ENCODE measurements around the gene MMP13.
"Not testable (repeated sequence)": the region's sequence is repeated elsewhere in the genome, so short reads cannot be mapped to it uniquely, and the experiment has no call there.

Gene MMP13

DNA sequence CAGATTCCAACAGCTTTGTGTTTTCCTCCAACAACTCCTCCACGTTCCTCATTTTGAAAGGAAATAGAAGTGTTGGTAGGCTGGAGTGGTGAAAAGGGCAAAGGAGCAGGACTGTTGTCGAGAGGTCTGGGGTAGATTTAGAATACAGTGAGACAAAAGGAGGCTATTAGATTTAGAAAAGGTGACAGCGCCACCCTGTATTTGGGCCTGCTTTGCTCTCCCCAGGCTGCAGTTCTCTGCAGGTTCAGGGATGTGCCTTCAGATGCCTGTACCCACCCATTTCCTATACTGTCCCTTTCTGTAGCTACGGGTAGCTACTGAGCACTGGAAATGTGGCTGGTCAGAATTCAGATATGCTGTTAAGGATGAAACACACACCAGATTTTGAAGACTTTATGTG is 20.8 kb downstream of the MMP13 start:
- DNase-seq, result no peak

DNA sequence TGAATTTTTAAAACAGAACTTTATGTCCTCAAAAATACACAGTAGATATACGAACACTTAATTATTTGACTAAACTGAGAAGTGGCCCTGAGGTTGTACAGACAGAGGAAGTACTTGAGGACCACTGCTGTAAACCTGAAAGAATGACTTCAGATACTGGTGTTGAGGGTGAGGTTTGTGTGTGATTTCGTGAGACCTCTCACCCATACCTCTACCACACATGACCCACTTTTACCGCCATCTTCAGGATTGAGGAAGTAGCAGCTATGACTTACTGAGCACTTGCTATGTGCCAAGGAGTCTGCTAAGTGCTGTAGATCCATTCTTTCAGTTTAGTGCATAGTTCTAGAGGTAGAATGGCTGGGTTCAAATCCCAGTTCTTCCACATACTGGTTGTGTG is 21.9 kb downstream of the MMP13 start:
- DNase-seq, result no peak

DNA sequence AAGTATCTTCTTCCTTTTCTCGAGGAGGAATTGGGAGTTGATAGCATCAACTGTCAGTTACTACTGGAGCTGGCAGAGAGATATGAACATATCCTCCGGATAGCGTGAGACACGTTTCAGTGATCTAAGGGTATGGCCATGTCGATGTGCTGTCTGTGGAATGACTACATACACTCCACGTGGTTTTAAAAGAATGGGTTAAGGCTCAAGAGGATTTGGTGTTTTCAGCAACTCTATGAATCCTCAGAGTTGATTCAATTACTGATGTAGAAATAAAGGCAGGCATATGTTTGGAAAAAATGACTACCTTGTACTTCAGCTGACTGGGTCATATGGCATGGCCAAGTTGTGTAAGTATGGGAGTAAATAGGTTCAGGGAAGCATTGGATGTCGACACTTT is 22.9 kb downstream of the MMP13 start:
- DNase-seq, result no peak

DNA sequence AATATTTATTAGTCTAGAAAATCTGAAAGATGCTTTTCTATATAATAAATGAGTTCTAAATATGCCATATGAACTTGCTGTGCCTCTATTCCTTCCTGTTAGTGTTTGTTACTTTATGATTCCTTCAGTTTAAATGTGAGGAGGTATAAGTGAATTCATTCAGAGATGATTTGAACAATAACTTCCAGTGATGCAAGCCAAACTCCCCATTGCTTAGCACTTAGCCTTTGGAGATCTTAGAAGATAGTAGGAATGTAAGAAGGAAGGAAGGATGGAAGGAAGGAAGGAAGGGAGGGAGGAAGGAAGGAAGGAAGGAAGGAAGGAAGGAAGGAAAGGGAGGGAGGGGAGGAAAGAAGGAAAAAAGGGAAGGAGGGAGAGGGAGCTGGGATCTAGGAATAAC is 25.1 kb downstream of the MMP13 start:
- no peak for DNase-seq

DNA sequence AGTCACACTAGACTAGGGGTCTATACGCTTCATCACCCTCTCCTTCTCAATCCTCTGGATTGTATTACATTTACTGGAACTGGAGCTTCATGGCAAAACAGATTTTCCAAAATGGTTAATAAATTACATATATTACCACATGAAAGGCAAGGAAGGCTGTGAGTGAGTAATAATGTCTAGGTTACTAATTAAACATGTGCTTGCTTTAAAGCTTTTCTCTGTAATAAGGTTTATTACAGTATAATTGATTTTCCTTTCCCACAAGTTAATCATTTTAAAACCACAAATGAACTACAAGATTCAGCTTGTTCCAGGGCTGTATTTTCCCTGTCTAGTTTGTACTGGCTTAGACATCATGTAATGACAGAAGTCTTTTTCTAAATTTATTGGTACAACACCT is 25.6 kb downstream of the MMP13 start:
- DNase-seq, result no peak

DNA sequence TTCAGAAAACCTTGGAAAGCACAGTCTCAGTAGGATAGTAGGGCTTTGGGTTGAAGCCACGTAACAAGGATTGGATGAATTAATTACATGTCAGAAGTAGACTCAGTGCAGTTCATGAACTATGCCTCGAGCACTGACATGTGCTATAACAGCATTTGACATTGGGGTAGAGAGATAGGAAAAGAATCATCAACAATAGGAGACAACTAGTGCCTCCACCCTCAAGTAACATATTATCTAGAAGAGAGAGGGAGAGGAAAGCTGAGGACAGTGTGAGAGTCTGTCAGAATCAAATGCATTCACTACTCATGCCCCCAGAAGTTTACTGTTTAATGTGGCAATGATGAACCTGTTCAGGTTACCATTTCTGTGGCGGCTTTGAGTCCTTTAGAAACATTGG is 26.4 kb downstream of the MMP13 start:
- no peak for DNase-seq

DNA sequence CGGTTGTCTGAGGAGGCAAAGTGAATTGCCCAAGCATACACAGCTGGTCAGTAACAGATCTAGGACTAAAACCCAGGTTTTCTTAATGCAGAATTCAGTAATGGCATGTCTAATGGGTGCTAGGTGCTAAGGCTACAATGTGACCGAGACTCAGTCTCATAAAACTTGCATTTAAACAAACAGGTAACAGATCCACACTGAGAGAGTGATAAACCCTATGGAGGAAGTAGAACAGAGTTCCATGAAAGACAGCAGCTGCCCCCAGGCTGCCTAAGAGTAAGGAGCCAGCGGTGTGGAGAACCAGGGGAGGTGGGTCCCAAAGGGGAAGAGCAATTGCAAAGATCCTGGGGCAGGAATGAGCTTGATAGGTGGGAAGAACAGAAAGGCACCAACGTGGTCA is 27.3 kb downstream of the MMP13 start:
- no peak for DNase-seq

DNA sequence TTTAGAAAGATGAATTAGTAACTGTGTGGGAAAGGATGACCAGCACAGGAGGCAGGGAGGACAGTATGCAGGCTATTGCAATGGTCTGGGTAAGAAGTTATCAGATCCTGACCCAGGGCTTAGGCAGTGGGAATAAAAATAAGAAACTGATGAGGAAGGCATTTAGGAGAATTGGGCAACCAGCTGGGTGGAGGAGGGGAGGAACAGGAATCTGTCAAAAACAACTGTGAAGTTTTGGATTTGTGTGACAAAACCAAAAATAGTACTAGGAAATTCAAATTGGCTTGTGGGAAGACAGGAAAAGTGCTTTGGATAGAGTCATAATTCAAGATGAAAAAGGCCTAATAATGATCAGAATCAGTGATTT is 27.9 kb downstream of the MMP13 start:
- DNase-seq, result no peak

DNA sequence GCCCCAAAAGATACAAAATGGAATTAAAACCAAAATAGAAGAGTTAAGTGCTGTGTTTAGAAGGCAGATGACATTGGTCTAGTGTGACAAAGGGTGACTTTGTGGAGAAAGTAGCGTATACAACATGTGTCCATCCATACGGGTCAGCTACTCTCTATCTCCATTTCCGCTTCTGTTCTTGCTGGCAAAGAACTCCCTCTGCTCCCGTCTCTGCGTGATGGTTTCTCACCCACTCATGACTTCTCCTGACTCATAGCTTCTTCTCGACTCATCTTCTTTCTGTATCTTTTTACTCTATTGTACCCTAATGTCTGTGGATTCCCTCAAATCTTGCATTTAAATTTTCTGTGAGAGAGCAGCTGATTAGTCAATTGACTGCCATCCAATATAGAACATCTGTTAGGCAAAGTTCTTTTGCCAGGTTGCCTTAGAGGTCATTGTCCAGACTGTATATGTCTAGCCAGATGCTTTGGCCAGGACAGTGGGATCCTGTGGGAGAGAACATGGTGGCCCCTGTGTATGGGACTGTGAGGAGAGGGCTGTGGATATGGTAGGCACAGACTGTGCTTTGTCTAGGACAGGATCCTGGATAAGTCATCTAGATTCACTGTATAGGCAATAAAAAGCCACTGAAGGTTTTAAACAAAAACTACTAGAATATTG is 28.4 kb downstream of the MMP13 start:
- DNase-seq, result no peak

DNA sequence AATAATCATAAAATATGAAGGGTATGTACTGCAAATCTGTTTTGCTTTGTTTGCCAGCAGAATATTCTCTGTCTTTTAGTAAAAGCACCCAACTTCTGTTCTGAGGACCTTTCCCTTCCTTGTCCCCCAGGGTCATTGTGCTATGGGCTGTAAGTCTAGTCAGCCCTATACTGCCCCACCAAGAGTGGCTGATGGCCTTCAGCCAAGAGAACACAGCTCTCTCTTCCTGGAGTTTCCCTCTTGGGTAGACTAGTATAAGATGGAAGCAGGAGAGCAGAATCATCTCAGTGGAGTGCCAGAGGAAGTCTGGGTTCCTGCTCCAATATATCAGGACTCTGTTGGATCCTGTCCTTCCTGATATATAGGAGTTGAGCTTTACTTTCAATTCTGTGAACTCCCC is 29.0 kb downstream of the MMP13 start:
- DNase-seq, result no peak

DNA sequence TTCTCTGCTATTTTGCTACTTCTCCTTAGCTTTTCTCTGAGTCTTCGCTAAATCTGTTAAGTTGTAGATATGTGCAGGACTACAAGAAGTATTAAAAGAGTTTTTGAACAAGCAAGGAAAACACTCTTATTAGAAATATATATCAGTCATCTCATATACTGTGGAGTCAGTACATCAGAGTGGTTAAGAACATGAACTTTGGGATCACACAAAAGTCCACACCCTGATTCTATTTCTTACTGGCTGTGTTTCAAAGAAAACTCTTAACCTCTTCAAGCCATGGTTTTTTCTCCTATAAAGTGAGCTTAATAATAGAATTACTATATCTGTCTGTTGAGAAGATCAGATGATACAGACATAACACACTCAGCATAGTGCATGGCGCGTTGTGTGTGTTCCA is 29.5 kb downstream of the MMP13 start:
- DNase-seq, result no peak

DNA sequence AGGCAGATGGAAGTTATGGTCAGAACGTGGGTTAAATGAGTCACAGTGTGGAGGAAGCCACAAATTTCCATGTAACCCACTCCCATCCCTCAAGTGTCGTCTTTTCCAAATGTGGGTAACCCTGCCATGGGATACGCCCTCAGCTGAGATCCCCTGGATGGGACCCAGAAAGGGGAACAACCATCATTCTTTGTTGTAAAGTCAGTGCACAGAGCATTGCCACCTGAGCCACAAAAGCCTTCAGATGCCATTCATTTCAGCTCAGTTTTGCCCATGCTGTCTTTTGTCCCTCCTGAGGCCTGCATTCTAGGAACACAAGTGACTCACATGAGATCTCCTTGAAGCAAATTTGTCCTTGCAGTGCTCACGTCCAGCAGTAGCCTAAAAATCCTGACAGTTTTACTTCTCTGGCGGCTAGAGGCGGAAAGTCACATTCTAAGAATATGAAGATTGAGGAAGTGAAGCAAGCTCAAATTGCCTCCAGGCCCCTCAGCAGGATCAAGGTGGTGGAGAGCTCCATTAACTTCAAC is 30.6 kb downstream of the MMP13 start:
- DNase-seq, result no peak

DNA sequence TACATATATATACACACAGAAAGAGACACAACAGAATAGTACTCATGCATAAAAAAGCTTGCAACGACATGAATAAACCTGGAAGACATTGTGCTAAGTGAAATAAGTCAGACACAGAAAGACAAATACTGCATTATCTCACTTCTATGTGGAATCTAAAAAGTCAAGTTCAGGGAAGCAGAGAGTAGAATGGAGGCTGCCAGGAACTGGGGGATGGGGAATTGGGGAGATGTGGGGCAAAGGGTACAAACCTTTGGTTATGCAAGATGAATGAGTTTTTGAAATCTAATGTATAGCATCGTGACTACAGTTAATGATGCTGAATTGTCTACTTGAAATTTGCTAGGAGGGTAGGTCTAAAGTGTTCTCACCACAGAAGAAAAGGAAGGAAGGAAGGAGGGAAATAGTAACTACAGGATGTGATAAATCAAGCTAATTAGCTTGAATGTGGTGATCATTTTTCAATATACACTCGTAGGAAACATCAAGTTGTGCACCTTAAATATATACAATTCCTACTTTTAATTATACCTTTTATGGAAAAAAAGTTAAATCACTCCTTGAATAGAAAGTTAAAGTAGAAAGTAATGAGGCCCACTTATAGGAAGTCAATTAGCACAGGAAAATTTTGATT is 33.8 kb downstream of the MMP13 start:
- DNase-seq, result no peak

DNA sequence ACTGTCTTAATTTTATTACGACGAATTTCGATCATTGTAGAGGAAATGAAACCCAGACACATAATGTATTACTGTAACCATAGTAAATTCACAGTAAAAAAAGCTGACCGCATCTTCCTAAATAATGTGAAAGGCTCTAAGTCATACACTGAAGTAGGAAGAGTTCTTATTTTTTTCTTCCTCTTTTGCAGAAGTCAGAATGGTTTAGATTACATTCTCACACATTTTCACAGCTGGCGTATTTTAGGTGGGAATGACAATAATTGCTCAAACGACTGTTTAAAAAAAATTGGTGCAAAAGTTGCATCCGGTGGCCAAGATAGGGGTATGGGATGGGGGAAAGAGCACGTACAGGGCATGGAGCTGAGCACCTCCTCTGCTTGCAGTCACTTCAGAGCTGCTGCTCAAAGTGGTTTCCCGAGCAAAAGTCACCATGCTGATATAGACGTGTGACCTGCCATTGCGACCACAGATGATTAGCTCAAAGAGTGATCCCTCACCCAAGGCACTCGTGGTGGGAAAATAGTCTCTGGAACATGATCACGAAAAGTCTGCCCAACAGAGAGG is 35.3 kb downstream of the MMP13 start:
- DNase-seq, result no peak

DNA sequence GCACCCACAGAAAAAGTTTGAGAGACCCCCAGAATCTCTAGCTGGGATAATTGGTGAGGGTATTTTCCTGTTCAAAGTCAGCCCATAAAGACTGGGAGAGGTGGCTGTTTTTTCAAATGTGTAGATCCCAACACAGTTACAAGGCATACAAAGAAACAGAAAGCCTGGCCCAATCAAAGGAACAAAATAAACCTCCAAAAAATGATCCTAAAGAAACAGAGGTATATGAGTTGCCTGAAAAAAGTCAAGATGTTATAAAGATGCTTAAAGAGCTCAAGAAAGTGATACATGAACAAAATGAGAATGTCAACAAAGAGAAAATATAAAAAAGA is 40.5 kb downstream of the MMP13 start:
- no peak for DNase-seq

DNA sequence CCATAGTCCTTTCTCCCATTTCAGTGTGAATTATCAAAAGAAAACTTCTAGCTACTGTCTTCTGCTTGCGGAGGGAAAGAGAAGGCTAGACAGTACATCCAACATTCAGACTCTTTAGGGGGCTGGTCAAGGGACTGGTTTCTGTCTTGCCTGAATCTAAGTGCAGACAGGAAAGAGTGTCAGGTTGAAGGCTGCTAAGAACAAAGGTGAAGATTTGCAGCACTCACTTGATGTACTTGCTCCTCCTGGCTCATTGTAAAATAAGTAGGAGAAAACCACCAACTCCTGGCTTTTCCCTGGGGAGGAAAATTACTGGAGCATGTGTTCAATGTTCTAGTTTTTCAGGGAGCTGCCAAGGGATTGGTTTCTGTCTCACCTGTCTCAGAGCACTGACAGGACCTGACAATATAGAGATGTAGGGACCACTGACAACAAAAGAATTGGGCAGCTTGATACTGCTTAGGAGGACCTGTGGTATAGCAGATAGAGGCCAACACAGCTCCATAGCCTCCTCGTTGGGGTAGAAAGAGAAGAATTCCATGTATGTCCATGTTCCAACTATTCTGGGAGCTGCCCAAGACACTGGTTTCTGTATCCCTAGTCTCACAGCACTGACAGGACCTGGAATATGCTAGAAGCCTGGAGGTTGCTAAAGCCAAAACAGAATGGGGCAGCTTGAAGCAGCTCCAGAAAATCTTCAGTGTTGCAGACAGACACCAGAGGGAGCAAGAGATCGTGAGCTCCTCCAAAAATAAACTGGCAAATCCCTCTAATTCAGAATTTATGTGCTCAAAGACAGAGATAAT is 41.1 kb downstream of the MMP13 start:
- no peak for DNase-seq

DNA sequence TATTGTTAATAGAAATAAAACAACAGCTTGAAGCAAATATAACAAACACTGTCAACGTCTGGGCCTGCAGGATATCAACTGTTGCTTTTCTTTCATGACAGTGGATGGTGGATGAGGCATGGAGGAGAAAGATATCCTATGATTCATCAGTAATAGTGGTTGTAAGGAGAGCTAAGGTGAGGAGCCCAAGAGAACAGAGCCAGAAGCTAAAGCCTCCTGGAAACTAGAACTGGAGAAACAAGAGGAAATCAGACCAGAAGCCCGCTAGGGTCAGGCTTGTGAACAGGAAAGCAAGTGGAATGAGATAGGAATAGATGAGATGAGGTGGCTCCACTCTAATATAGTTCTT is 43.1 kb downstream of the MMP13 start:
- no peak for DNase-seq

DNA sequence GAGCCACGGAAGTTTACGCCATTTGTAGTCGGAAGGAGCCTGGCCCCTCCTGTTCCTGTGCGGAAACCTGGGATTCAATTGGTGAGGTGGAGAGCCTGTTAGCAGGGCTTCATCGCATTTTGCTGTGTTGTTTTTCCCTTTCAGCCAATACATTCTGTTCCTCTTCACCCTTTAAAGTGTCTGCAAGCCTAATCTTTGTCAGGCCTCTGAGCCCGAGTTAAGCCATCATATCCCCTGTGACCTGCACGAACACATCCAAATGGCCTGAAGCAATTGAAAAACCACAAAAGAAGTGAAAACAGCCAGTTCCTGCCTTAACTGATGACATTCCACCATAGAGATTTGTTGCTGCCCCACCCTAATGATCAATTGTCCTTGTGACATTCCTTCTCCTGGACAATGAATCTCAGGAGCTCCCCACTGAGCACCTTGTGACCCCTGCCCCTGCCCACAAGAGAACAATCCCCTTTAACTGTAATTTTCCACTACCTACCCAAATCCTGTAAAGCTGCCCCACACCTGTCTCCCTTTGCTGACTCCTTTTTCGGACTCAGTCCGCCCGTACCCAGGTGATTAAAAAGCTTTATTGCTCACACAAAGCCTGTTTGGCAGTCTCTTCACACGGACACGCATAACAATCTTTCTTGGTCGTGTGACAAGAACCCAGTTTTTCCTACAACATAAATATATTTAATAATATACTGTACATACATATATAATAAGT is 43.6 kb downstream of the MMP13 start:
- no peak for DNase-seq

DNA sequence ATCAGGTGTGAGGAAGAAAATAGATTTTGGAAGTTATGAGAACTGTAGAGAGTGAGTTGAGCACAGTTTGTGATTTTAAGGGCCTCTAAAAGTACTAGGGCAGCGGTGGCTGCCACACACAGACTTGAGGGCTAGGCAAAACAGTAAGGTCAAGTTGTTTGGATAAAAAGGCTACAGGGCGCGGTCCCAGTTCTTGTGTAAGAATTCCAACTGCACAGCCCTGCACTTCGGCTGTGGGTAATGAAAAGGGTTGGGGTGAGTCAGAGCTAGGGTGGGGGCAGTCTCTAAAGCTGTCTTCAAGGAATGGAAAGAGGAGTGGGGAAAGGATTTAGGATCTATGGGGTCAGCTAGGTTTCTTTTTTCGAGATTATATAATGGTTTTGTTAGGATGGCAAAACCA is 49.7 kb downstream of the MMP13 start:
- not testable (repeated sequence) for DNase-seq

DNA sequence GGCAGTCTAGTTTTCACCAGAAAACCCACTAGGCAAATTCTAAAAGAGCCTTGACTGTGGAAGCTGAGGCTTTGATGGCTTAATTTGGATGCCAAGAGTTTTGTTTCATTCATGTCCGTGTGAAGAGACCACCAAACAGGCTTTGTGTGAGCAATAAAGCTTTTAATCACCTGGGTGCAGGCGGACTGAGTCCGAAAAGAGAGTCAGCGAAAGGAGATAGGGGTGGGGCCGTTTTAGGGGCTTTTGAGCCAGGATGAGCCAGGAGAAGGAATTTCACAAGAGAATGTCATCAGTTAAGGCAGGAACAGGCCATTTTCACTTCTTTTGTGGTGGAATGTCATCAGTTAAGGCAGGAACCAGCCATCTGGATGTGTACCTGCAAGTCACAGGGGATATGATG is 51.6 kb downstream of the MMP13 start:
- not testable (repeated sequence) for DNase-seq

DNA sequence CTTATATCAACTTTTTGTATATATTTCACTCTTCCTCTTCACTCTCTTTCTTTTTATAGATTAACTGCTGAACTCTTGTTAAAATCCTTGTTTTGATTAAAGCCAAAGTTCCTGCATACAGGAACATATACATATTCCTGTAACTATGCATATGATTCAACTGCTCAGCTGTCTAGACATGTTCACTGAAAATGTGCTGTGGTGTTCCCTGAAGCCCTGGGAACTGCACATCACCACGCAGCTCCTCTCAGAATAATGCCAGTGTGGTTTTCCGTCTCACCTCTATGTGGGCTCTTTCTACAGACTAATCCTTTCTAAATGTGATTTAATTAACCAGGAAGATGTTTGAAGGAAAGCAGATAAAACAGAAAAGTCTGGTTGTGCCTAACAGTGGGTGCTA is 55.2 kb downstream of the MMP13 start:
- DNase-seq, result no peak
